GM12878 (cell line): ENCODE data around the gene GADL1. TPM values are rescaled to one million over a fixed set of nuclear protein-coding genes. Genes with fewer than 3 reads are reported as not detected.

Experiments used
- ATAC-seq: fragments of 200-7000 bp; cut with Tn5 transposase; 3 replicates; pipeline ENCODE4 v1.9.1; 2020; ENCODE audit warnings: mild to moderate bottlenecking, moderate library complexity
- BruUV-seq: library from RNA; stranded (reverse); fragments of 400-500 nt; replicated peaks from 2 replicates; lab custom pipeline; 2021; lab: Mats Ljungman, UMichigan
- CTCF ChIA-PET: fragments of 300-600 bp; sonication (Branson Sonifier 250); formaldehyde crosslinking; extraction: SDS; loops from one replicate; lab custom pipeline; 2021; ENCODE audit warnings: inconsistent platforms; lab: Yijun Ruan, JAX
- POLR2A ChIA-PET: fragments of 350-600 bp; formaldehyde crosslinking; extraction: SDS; loops from one replicate; lab custom pipeline; 2021; ENCODE audit warnings: inconsistent platforms; lab: Charles Lee
- RAD21 ChIA-PET: fragments of 300-600 bp; sonication (Branson Sonifier 250); formaldehyde crosslinking; loops from one replicate; lab custom pipeline; 2023; ENCODE audit warnings: antibody characterized with exemption; ENCODE audit not compliant: unreplicated experiment; lab: Charles Lee
- SMC1A ChIA-PET: fragments of 300-600 bp; sonication (Branson Sonifier 250); formaldehyde crosslinking; loops from one replicate; lab custom pipeline; 2023; ENCODE audit not compliant: unreplicated experiment, uncharacterized antibody; lab: Charles Lee
- DNase-seq: peaks from one replicate; pipeline ENCODE4 v3.0.0-alpha.2; 2011; ENCODE audit warnings: low read depth, low spot score
- FAIRE-seq: peaks from 3 replicates; lab custom pipeline; 2011; peaks lifted over from hg19 to GRCh38; lab: Jason Lieb, UNC
- H2AFZ ChIP-seq: 2 replicates; pipeline ENCODE4 v1.6.0; 2011; ENCODE audit warnings: low read depth, low read length, control low read depth; ENCODE audit not compliant: control insufficient read depth
- H3K27ac ChIP-seq: 2 replicates; pipeline ENCODE4 v1.5.1; 2011; ENCODE audit warnings: control low read depth; ENCODE audit not compliant: control insufficient read depth, insufficient read depth
- H3K27me3 ChIP-seq, 2 experiments: replicated peaks in 1 of 2; 2 replicates each; pipeline versions ENCODE4 v1.6.0 to v1.6.1; 2011; ENCODE audit warnings: low read length in 1 of 2; ENCODE audit not compliant: control insufficient read depth in 2 of 2, insufficient read depth in 2 of 2
- H3K36me3 ChIP-seq, 2 experiments: 2 replicates each; pipeline ENCODE4 v1.5.1; 2011; ENCODE audit warnings: low read length in 1 of 2; ENCODE audit not compliant: control insufficient read depth in 2 of 2, insufficient read depth in 2 of 2
- H3K4me1 ChIP-seq: 2 replicates; pipeline ENCODE4 v1.6.1; 2011; ENCODE audit warnings: mild to moderate bottlenecking, low read length, moderate library complexity, mixed read lengths; ENCODE audit not compliant: control insufficient read depth, insufficient read depth
- H3K4me2 ChIP-seq: 2 replicates; pipeline ENCODE4 v1.6.0; 2011; ENCODE audit warnings: control low read depth; ENCODE audit not compliant: control insufficient read depth, insufficient read depth
- H3K4me3 ChIP-seq: fragments of 200-600 bp; sonication (generic); 2 replicates; pipeline ENCODE4 v1.5.1; 2016
- H3K79me2 ChIP-seq: 2 replicates; pipeline ENCODE4 v1.6.0; 2011; ENCODE audit warnings: low read length; ENCODE audit not compliant: control insufficient read depth, insufficient read depth
- H3K9ac ChIP-seq: 2 replicates; pipeline ENCODE4 v1.8.0; 2011; ENCODE audit warnings: low read length, control low read depth, mixed read lengths; ENCODE audit not compliant: control insufficient read depth, insufficient read depth
- H3K9me3 ChIP-seq: replicated peaks from 3 replicates; pipeline ENCODE4 v1.5.1; 2011; ENCODE audit warnings: mild to moderate bottlenecking, low read length; ENCODE audit not compliant: control insufficient read depth, insufficient read depth
- H4K20me1 ChIP-seq: 2 replicates; pipeline ENCODE4 v1.6.0; 2011; ENCODE audit not compliant: control insufficient read depth, insufficient read depth
- CTCF ChIP-seq, 3 experiments: IDR thresholded peaks in 2 of 3; conservative IDR thresholded peaks in 1 of 3; 2 replicates each; pipeline ENCODE4 v1.5.1; 2011; ENCODE audit warnings: low read depth in 3 of 3, low read length in 3 of 3, mild to moderate bottlenecking in 3 of 3, control low read depth in 2 of 3, moderate library complexity in 2 of 3, inconsistent platforms in 1 of 3, mixed read lengths in 1 of 3; ENCODE audit not compliant: control insufficient read depth in 2 of 3, insufficient read depth in 1 of 3; ENCODE audit errors: extremely low read depth in 1 of 3
- HCFC1 ChIP-seq: fragments of 150-350 bp; IDR thresholded peaks from 2 replicates; pipeline ENCODE4 v1.6.1; 2014; ENCODE audit warnings: low read length
- POU2F2 ChIP-seq: IDR thresholded peaks from 3 replicates; pipeline ENCODE4 v1.6.1; 2011; ENCODE audit warnings: low read depth, mild to moderate bottlenecking, low read length, borderline replicate concordance
- RAD21 ChIP-seq: IDR thresholded peaks from 2 replicates; pipeline ENCODE4 v1.6.1; 2011; ENCODE audit warnings: mild to moderate bottlenecking, low read depth, low read length, moderate library complexity; ENCODE audit not compliant: insufficient read depth
- SMC3 ChIP-seq: IDR thresholded peaks from 2 replicates; pipeline ENCODE4 v1.6.1; 2011; ENCODE audit warnings: low read length, improper control_type of control experiment, borderline replicate concordance
- SRF ChIP-seq, 2 experiments: IDR thresholded peaks; 2 replicates each; pipeline ENCODE4 v1.6.1; 2011; ENCODE audit warnings: low read depth in 2 of 2, low read length in 2 of 2, mild to moderate bottlenecking in 1 of 2, moderate library complexity in 1 of 2
- USF1 ChIP-seq: IDR thresholded peaks from 2 replicates; pipeline ENCODE4 v1.6.1; 2011; ENCODE audit warnings: borderline replicate concordance, low read depth, mild to moderate bottlenecking, moderate library complexity, mixed read lengths, low read length; ENCODE audit not compliant: insufficient read depth; ENCODE audit errors: extremely low read length
- WGBS: methylation state at CpG from one replicate; pipeline ENCODE4 v1.1.6; 2016; ENCODE audit warnings: low lambda C conversion rate; ENCODE audit not compliant: insufficient replicate concordance, insufficient coverage; ENCODE audit errors: missing lambda C conversion rate; 5-methylcytosine and 5-hydroxymethylcytosine counted together
- in situ Hi-C: fragments of 300-500 bp; cut with MboI; formaldehyde crosslinking; loops from 9 replicates; pipeline ENCODE4 v1.14.3; 2018; ENCODE audit warnings: mixed read lengths
- intact Hi-C: fragments of 100-400 bp; cut with micrococcal nuclease; formaldehyde crosslinking; loops from one replicate; pipeline ENCODE4 v1.14.2; 2022; ENCODE audit not compliant: unreplicated experiment
- polyA plus RNA-seq, 11 experiments: library from polyadenylated mRNA; depleted of rRNA in 4 of 11; unstranded in 6 of 11; stranded (reverse) in 5 of 11; fragments of >200 nt; fragmentation: Nextera tagmentation in 4 of 11; fragmentation: Illumina TruSeq in 1 of 11; extraction: Ambion mirVana in 4 of 11; extraction: Trizol in 1 of 11; gene quantifications; 1 replicate in 1 of 11; 2 replicates in 10 of 11; pipeline versions ENCODE4 v1.2.1 to v1.2.3, GENCODE V29; 2011 to 2016; ENCODE audit warnings: inconsistent platforms in 2 of 11, missing spikeins in 2 of 11, low read depth in 1 of 11
- total RNA-seq, 4 experiments: library from RNA; depleted of rRNA in 3 of 4; stranded (reverse); fragments of >200 nt in 3 of 4; fragmentation: Illumina TruSeq in 1 of 4; extraction: Trizol in 1 of 4; gene quantifications; 2 replicates each; pipeline versions ENCODE4 v1.2.1 to v1.2.3, GENCODE V29; 2013 to 2021

Gene GADL1
- total and polyA plus RNA-seq, 10 of the 15 experiments (the other 5 are each of a cell fraction or from before 2014, with no cell fraction given): 0.04 TPM; not detected in 9

GRCh38 chr3:30779686-30780287 is 114.7 kb downstream of the GADL1 start:
- no peak for TF ChIP-seq POU2F2
- peak in 1 of 2 experiments; percentile 18; a peak in 1 of 4 replicates for TF ChIP-seq SRF (IDR thresholded peaks at IDR 0.05; ENCODE audit: low read depth in 2 of 2, low read length in 2 of 2)
- TF ChIP-seq USF1: peak; percentile 17
- TF ChIP-seq HCFC1: no peak
- TF ChIP-seq SMC3: peak; percentile 47; the same call in 1 of the 2 replicates
- peak; percentile 53 to 57 (median 53); a peak in 5 of 6 replicates for TF ChIP-seq CTCF (IDR thresholded peaks at IDR 0.05 in 2 of 3, conservative IDR thresholded peaks at IDR 0.05 in 1 of 3; ENCODE audit: control insufficient read depth in 2 of 3, extremely low read depth in 1 of 3, insufficient read depth in 1 of 3, low read depth in 3 of 3, low read length in 3 of 3)
- TF ChIP-seq RAD21: peak; percentile 54
- POLR2A ChIA-PET: no interaction called here
- SMC1A ChIA-PET: no interaction called here
- ATAC-seq: peak; percentile 55; the same call in 2 of the 3 replicates
- RAD21 ChIA-PET: no interaction called here
- WGBS: 4% methylated on average over 1 of the region's 1 CpG
- Histone ChIP-seq H3K27me3 (no peaks in the 10 kb centered on the region; a peak in 1 of 4 replicates), H4K20me1 (no peaks in the 10 kb centered on the region), H3K4me3 (no peak overlapping the region), H3K4me2 (no peak overlapping the region), H3K9ac (no peak overlapping the region), H3K36me3 (no peaks in the 10 kb centered on the region), H3K9me3 (no peaks in the 10 kb centered on the region; the same call in 2 of the 3 replicates), H3K79me2 (no peaks in the 10 kb centered on the region), H3K4me1 (no peaks in the 10 kb centered on the region), H3K27ac (no peak overlapping the region), H2AFZ (no peak overlapping the region)
- no TSS peak for BruUV-seq
- DNase-seq: no peak
- FAIRE-seq: peak; percentile 83
- in situ Hi-C loops (no loop called here), intact Hi-C loops (loop anchor here (10.0 kb wide), 1 partner anchor 665 kb away; no protein-coding TSS in a partner anchor)
- CTCF ChIA-PET: interaction anchor here (0.6 to 3.2 kb wide), 4 partner anchors 11 to 909 kb away, joined by 3 to 20 read pairs (median 3); no protein-coding TSS in a partner anchor
